Measurements from ENCODE around the gene GRID2IP.

GRID2IP gene

DNA sequence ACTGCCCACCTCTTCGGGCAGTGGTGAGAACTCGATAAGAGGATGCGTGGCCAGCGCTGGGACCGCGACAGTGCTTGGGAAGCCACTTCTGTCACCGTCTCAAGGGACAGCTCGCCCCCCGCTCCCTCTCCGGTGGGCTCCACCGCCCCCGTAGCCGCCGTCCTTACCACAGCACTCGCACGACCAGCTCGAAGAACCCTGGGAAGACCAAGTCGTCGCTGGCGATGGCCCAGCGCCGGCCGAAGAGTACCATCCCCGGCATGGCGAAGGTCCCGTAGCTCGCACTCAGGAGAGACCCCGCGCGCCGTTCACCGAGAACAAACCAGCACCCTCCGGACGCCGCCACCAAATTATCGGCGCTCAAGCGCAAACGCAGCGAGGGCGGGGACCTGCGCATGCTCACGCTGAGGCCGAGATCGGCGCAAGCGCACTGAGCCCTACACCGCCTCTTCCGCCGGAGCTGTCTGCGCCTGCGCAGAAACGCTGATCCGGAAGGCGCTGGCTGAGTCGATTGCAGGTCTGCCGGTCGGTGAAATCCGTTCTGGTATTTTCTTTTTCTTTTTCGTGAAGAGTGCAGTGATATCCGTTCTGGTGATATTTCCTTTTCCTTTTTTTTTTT is 103.6 kb downstream of the GRID2IP start, which contains the start of gene DAGLB:
TSS of gene DAGLB (minus strand) at position 374 of the 619 bp plus-strand sequence. CDS start at position 262, 112 bp downstream.
- DNase-seq (ENCODE audit: low read depth), result peak; percentile 88

All from fibroblast of the conjunctiva (primary cell).